Measurements from ENCODE around the gene SLC38A1. TPM values are rescaled to one million over a fixed set of nuclear protein-coding genes. Genes with fewer than 3 reads are reported as not detected.

SLC38A1 gene
- total RNA-seq, 1 donor from 2014 or later: 314 TPM

GRCh38 chr12:46159309-46159901 is 109.4 kb downstream of the SLC38A1 start:
- Mint-ChIP-seq H3K4me3 (no peak overlapping the region), H3K36me3 (ENCODE audit: low read depth) (peaks cover 4% of the 10 kb centered on the region), H3K4me1 (peaks cover 27% of the 10 kb centered on the region), H3K9me3 (peaks cover 8% of the 10 kb centered on the region), H3K27ac (no peak overlapping the region), H3K27me3 (no peaks in the 10 kb centered on the region)
- no peak for ATAC-seq (ENCODE audit: low read depth)
- no peak for DNase-seq
- TF ChIP-seq CTCF (IDR thresholded peaks at IDR 0.05): no peak
- ChIA-PET CTCF (interaction anchor here (1.0 to 1.2 kb wide), 2 partner anchors 25 to 111 kb away, joined by 3 to 4 read pairs; no protein-coding TSS in a partner anchor), POLR2A (interaction anchor here (0.6 to 3.0 kb wide), 3 partner anchors 110 to 1940 kb away, joined by 3 to 14 read pairs (median 4); partner anchors contain the start of genes SCAF11 and SLC38A1)
- intact Hi-C loops (cut with micrococcal nuclease): loop anchor here (10.0 kb wide), 1 partner anchor 775 kb away; no protein-coding TSS in a partner anchor

- no peak for TF ChIP-seq CTCF (IDR thresholded peaks at IDR 0.05)
- ChIA-PET POLR2A (interaction anchor here (0.5 to 3.0 kb wide), 2 partner anchors 111 to 1801 kb away, joined by 3 to 14 read pairs; partner anchors contain the start of gene SLC38A1), CTCF (no interaction called here)
- no peak for ATAC-seq (ENCODE audit: low read depth)
- Mint-ChIP-seq H3K27me3 (no peaks in the 10 kb centered on the region), H3K36me3 (ENCODE audit: low read depth) (peaks cover 4% of the 10 kb centered on the region), H3K4me1 (peaks cover 34% of the 10 kb centered on the region), H3K9me3 (peaks cover 8% of the 10 kb centered on the region), H3K27ac (no peak overlapping the region), H3K4me3 (no peak overlapping the region)
- intact Hi-C loops (cut with micrococcal nuclease): loop anchor here (10.0 kb wide), 1 partner anchor 776 kb away; no protein-coding TSS in a partner anchor
- no peak for DNase-seq
Measured at GRCh38 chr12:46158501-46158900, 110.3 kb downstream of the SLC38A1 start.

- POLR2A ChIA-PET: interaction anchor here (0.7 to 1.0 kb wide), 3 partner anchors 30 to 115 kb away, joined by 3 to 9 read pairs (median 4); partner anchors contain the start of gene SLC38A1
- ATAC-seq (ENCODE audit: low read depth): no peak
- intact Hi-C loops (cut with micrococcal nuclease): loop anchor here (10.0 kb wide), 1 partner anchor 780 kb away; no protein-coding TSS in a partner anchor
Measured at GRCh38 chr12:46154221-46154985, 114.4 kb downstream of the SLC38A1 start.

GRCh38 chr12:46153268-46153872 is 115.5 kb downstream of the SLC38A1 start:
- Mint-ChIP-seq H3K36me3 (ENCODE audit: low read depth) (peaks cover 4% of the 10 kb centered on the region), H3K4me1 (peaks cover 35% of the 10 kb centered on the region), H3K4me3 (peak overlapping the region; percentile 4), H3K27me3 (peaks cover 1% of the 10 kb centered on the region), H3K27ac (no peak overlapping the region), H3K9me3 (peaks cover 8% of the 10 kb centered on the region)
- ATAC-seq (ENCODE audit: low read depth) (no peak), DNase-seq (no peak)
- no peak for TF ChIP-seq CTCF (IDR thresholded peaks at IDR 0.05)
- intact Hi-C loops (cut with micrococcal nuclease): loop anchor here (1.0 to 10.0 kb wide), 7 partner anchors 81 to 831 kb away; partner anchors contain the start of gene SLC38A1
- CTCF ChIA-PET: interaction anchor here (0.6 to 3.9 kb wide), 13 partner anchors 24 to 867 kb away, joined by 3 to 22 read pairs (median 6); partner anchors contain the start of gene SLC38A1
- POLR2A ChIA-PET: interaction anchor here (0.6 to 1.0 kb wide), 3 partner anchors 54 to 781 kb away, joined by 3 to 9 read pairs (median 4); partner anchors contain the start of gene SLC38A1

More at GRCh38 chr12:46154221-46154985, 114.4 kb downstream of the SLC38A1 start:
- Mint-ChIP-seq H3K36me3 (ENCODE audit: low read depth) (peaks cover 4% of the 10 kb centered on the region), H3K9me3 (peaks cover 8% of the 10 kb centered on the region), H3K27ac (peak overlapping the region; percentile 46), H3K4me3 (no peak overlapping the region), H3K27me3 (no peaks in the 10 kb centered on the region), H3K4me1 (peaks cover 42% of the 10 kb centered on the region)
- TF ChIP-seq CTCF (IDR thresholded peaks at IDR 0.05): no peak
- no peak for DNase-seq
- CTCF ChIA-PET: interaction anchor here (0.6 to 2.3 kb wide), 14 partner anchors 23 to 866 kb away, joined by 3 to 22 read pairs (median 4); partner anchors contain the start of gene SLC38A1
